HG03139 (cell line): ENCODE data around the gene GNG7.
"Not testable (repeated sequence)": the region's sequence is repeated elsewhere in the genome, so short reads cannot be mapped to it uniquely, and the experiment has no call there.

Source experiments
- ATAC-seq: cut with Tn5 transposase; IDR thresholded peaks from one replicate; pipeline ENCODE4 v1.9.1; 2021; ENCODE audit not compliant: unreplicated experiment

Gene GNG7

DNA sequence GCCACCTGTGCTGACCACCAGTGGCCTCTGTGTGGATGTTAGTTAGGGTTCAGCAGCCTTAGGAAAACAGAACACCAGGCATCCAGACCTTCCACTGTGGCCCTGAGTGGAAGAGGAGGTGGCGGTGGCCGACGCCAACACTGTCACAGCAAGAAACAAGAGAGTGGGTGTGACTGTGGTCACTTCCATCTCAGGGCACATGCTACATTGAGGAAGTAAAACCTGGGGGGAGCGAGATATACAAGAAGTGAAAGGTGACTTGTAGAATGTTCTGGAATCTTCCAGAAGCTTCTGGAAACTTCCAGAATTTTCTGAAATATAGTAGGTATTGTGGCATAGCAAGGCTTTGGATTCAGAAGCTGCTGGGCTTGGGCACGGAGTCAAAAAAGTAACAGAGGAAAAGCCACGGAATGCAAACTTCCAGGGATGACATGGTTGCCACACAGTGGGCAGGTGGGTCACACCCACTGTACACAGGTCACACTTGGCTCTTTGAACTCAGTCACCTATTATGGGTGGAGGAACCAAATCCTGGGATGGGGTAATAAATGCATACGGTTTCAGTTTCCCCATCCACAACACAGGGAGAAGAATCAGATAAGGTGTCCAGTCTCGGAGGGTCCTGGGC, 24.3 kb downstream of the GNG7 start:
- peak; percentile 44 for ATAC-seq

DNA sequence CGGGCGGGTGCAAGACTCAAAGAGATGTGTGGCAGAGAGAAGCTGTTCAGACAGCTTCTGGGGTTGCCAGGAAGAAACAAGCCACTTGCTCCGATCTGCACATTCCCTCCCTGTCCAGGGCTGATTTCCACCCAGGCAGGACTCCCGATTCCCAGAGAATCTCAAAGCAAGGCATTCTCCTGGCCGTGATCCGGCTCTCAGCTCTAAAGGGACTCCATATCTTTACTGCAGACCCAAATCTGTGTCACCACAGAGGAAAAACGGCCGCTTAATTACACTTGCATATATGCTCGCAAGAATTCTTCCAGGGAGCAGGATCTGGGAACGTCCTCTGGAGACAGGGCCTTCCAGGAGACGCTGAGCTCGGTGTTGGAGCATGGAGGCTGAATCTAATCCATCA, 25.7 kb downstream of the GNG7 start:
- no peak for ATAC-seq

GRCh38 chr19:2675892-2676291, 26.6 kb downstream of the GNG7 start:
- ATAC-seq, result no peak

DNA sequence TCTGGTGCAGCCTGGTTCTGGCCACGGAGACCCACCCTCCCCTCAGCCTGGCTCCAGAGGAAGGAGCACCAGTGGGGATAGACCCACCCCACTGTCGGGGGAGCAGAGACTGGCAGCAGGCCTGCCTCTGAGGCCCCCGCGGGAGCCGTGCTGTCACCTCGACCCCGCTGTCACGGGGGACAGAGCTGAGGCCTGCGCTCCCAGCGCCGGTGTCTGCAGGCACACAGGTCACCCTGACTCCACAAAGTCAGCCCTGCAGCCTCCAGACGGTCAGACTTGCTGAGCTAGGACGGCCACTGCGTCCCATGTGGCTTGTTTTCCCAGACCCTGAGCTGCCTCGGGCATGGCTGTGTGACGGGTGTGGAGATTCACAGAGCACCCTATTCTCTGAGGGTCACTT, 32.3 kb downstream of the GNG7 start:
- no peak for ATAC-seq

GRCh38 chr19:2668175-2668763, 34.2 kb downstream of the GNG7 start:
- ATAC-seq, result no peak

DNA sequence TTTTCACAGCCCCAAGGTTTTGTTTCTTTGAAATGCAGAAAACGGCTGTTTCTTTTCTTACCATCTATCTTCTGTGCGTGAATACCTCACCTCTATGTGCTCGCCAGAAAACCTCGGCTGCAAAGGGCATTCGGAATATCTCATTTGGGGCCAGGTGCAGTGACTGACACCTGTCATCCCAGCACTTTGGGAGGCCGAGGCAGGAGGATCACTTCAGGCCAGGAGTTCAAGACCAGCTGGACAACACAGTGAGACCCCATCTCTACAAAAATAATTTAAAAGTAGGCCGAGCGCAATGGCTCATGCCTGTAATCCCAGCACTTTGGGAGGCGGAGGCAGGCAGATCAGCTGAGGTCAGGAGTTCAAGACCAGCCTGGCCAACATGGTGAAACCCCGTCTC, 35.1 kb downstream of the GNG7 start:
- ATAC-seq, result not testable (repeated sequence)

DNA sequence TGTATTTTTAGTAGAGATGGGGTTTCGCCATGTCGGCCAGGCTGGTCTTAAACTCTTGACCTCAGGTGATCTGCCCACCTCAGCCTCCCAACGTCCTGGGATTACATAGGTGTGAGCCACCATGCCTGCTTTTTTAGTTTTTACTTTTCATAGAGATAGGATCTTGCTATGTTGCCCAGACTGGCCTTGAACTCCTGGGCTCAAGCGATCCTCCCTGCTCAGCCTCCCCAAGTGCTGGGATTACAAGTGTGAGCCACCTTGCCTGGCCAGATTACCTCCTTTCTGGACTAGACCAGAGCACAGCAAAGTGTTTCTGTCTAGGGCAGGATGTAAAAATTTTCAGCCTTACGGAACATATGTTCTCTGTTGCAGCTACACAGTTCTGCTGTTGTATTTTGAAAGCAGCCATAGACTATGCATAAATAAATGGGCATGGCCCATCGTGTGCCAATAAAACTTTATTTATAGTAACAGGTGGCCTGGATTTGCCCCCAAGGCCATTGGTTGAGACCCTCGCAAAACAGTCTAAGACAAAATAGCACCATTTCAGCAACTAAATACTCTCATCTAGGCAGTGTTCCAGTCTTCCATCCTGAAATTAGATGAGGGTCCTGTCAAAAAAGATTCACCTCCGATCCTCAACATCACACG, 36.0 kb downstream of the GNG7 start:
- no peak for ATAC-seq

DNA sequence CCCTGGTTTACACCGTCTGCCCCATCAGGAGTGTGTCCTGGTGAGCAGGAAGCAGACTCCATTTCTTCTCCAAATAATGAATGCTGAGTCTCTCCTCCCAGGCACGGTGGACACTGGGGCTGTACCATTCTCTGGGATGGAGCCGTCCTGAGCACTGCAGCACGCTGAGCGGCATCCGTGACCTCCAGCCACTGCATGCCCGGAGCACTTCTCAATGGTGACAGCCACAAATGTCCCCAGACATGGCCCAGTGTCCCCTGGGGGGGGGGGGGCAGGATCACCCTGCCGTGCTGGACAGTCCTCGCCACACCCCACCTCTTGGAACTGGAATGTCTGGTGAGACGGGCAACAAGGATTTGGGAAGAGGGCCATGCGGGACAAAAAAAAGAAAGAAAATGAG, 37.4 kb downstream of the GNG7 start:
- ATAC-seq, result no peak

- ATAC-seq, result peak; percentile 64
Measured at GRCh38 chr19:2663920-2664571, 38.4 kb downstream of the GNG7 start.

- no peak for ATAC-seq
Measured at GRCh38 chr19:2661615-2662014, 40.9 kb downstream of the GNG7 start.

DNA sequence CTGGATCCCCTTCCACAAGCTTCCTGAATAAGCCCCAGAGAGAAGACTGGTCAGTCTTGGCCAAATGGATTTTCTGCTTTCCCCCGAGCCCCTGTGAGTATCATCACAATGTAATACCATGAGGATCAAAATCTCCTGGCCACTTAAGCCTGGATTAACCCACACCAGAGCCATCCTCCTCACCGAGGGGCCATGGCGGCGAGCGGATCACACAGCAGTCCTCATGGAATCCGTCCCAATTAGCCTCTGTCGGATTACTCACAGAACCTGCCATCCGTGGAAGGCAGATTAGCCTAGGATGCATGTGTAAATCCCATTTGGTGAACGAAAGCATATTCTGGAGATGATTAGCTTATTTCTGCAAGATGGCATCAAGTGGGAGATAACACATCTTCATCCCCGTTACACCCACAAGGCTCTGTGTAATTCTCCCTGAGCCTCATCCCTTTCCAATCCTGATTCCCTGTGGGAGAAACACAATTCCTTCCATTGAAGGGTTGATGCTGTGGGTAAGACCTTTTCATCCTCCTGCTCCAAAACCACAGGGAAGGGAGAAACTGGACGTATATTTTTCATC, 42.5 kb downstream of the GNG7 start:
- no peak for ATAC-seq

DNA sequence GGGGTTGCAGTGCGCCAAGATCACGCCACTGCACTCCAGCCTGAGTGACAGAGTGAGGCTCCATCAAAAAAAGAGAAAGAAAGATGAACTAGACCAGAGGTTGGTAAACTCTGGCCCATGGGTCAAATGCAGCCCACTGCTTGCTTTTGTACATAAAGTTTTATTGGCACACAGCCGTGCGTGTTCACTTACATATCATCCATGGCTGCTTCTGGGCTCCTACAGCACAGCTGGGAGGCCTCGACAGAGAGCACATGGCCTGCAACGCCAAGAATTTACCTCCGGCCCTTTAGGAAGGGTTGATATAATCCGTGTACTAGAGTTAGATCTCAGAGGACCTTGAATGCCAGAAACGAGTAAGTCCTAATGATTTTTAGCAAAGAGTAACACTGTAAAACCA, 46.0 kb downstream of the GNG7 start:
- no peak for ATAC-seq

GRCh38 chr19:2653710-2654707, 48.5 kb downstream of the GNG7 start:
- no peak for ATAC-seq

GRCh38 chr19:2653218-2653617, 49.3 kb downstream of the GNG7 start:
- no peak for ATAC-seq

DNA sequence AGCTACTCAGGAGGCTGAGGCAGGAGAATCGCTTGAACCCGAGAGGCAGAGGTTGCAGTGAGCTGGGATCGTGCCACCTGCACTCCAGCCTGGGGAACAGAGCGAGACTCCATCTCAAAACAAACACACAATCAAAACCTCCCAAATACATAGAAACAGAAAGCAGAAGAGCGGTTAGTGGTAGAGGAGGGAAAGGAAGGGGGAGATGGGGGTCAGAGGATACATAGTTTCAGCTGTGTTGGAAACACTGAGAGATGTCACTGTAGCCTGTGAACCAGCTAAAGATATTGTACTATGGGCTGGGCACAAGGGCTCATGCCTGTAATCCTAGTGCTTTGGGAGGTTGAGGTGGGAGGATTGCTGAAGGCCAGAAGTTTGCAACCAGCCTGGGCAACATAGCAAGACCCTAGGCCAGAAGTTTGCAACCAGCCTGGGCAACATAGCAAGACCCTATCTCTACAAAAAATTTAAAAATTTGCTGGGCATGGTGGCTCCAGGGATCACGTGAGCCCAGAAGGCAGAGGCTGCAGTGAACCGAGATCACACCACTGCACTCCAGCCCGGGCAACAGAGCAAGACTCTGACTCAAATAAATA, 49.9 kb downstream of the GNG7 start:
- no peak for ATAC-seq

GRCh38 chr19:2651002-2651733, 51.3 kb downstream of the GNG7 start:
- not testable (repeated sequence) for ATAC-seq

DNA sequence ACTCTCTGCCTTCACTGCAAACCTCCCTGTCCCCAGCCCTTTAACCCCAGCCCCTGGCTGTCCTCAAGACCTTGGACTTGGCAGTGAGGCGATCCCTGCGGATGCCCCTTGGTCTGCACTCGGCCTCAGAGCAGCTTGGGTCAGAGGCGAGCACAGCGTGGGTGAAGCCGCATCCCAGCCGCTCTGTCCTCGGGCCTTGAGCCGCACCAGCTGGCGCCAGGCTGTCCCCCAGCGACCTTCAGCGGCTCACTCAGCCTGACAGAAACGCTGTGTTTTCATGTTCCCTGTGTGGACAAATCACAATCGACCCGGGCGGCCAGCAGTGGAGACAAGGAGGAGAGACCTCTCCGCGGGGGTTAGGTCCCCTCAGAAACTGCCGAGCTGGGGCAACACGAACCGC, 52.0 kb downstream of the GNG7 start:
- no peak for ATAC-seq

DNA sequence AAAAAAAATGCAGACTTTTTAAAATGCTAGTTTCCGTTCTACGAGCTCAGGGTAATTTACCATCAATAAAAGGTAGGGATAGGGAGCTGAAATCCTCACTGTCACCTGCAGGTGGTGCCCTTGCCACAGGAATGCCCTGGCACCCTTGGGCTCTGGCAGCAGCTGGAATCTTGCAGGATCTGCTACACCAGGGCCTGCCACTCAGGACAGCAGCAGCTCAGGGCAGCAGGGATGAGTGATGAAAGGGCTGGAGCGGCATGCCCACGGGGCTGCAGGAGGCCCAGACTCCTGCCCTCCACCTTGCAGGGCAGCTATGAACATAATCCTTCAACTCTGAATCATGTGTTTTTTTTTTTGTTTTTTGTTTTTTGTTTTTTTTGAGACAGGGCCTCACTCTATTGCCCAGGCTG, 54.0 kb downstream of the GNG7 start:
- no peak for ATAC-seq

- no peak for ATAC-seq
Measured at GRCh38 chr19:2648099-2648498, 54.4 kb downstream of the GNG7 start.
